Activated CD8-positive, alpha-beta memory T cell treated with anti-CD3 and anti-CD28 coated beads, Interleukin-2, amount 50 U/mL, for 24 hours (primary cell): ENCODE data around the gene TBC1D1.
"Not testable (repeated sequence)": the region's sequence is repeated elsewhere in the genome, so short reads cannot be mapped to it uniquely, and the experiment has no call there.

Experiments
- DNase-seq: peaks from one replicate; pipeline ENCODE4 v3.0.0-alpha.2; 2020; ENCODE audit errors: extremely low read depth

Gene TBC1D1

GRCh38 chr4:37889849-37890800 is 759 bp upstream of the TBC1D1 start:
- DNase-seq = no peak

DNA sequence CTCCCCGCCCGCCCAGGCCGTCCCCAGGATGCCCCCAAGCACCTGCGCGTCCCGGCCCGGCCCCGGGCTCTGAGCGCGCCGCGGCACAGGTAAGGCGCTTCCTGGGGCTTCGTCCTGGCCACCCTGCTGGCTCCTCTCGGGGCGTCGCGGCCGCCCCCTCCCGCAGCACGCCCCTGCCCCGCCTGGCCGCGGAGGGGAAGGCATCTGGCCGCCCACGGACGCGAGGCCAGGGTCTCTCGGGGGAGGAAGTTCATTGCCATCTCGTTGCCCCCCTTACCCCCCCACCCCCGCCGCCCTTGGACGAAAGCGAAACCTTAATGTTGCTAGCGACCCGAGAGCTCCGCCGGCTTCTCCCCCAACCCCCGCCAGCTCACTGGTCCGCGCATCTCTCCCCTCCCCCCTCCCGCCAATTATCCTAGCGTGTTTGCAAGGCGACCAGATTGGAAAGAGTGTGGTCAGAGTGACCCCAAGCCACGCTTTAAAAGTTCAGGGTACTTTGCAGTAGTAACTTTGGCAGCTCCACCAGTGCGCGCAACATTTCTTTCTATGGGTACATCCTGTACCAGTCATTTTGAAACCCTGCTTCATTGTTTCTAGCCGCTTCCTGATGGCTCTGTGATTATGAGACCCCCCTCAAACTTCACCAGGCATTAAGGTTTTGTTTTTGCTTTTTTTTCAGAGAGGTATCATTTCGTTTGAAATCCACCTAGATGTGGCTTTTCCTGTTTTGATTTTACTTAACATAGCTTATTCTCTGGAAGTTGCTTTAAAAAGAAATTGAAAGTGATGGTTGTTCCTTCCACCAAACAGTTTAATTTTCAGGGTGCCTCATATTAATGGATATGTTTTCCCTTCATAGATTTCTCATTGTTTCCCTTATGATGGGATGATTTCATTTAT is 626 bp downstream of the TBC1D1 start:
- DNase-seq = no peak

GRCh38 chr4:37892641-37893040 is 1.8 kb downstream of the TBC1D1 start:
- DNase-seq = no peak

DNA sequence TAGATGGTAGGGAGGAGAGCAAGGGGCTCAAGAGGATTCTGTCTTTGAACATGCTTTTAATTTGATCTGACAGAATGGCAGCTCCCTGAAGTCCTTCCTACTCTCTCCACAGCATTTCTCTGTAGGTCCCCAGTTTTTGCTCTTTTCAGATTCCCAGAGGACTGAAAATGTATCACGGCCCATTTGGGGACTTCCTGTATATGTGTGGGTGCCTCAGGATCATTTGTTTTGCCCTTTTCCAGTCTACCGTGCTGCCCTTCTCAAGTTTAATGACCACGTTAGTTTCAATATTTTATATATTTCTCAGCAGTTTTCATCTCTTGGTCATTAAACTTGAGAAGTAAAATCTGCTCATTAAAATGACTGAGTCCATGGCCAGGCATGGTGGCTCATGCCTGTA is 2.3 kb downstream of the TBC1D1 start:
- DNase-seq = no peak

GRCh38 chr4:37895271-37895670 is 4.4 kb downstream of the TBC1D1 start:
- no peak for DNase-seq

DNA sequence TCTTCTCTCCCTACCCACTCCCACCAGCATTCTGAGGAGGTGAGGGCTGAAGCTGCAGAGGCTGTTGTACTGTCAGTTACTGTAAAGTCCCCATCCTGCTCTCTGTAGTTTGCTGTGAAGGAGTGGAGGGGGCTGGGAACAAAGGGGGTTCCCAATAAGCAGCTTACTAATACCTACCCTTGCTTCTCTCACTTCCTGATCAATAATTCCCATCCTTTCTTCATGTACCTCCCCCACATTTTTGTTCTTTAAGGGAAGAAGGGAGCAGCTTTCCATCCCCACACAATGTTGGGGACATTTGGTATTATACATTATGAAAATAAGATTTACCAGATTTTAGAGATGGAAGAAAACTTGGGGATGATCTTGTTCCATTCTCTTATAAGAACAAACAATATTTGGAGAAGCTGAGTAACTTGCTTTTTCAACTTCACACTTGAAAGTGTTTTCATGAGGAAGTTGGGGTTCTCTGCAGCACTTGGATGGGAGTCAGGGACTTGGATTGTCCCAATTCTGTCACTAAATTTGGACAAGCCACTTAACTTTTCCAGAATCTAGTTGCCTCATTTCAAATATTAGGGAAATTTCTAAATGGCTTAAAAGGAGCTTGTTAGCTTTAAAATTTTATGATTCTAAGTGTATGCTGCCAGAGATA is 5.4 kb downstream of the TBC1D1 start:
- DNase-seq = no peak

DNA sequence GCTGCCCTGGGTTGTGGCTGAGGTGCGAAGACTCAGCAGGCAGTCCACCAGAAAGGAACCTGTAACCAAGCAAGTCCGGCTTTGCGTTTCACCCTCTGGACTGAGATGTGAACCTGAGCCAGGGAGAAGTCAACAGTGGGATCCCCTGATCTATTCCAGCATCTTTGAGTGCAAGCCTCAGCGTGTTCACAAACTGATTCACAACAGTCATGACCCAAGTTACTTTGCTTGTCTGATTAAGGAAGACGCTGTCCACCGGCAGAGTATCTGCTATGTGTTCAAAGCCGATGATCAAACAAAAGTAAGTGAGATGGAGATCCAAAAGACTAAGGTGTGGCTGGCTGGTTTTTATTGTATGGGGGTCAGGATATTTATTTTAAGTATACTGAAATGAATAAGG is 11.3 kb downstream of the TBC1D1 start:
- no peak for DNase-seq

GRCh38 chr4:37902738-37903693 is 12.1 kb downstream of the TBC1D1 start:
- DNase-seq = no peak

DNA sequence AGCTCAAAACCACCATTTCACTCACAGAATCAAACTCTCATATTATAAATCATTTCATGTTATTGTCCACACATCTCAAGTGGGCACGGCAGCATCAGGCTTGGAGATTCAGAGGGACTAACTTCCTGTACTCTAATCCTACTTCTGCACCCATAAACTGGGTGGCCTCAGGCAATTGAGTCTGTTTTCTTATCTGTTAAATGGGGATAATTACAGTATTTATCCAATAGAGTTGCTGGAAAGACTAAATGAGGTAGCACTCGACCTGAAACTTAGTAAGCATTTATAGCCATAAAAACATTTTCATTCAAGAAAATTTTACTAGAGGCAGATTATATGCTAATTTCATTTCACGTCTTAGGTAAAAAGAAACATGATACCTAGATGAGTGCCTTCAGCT is 13.0 kb downstream of the TBC1D1 start:
- DNase-seq = no peak

GRCh38 chr4:37904824-37905223 is 13.9 kb downstream of the TBC1D1 start:
- no peak for DNase-seq

DNA sequence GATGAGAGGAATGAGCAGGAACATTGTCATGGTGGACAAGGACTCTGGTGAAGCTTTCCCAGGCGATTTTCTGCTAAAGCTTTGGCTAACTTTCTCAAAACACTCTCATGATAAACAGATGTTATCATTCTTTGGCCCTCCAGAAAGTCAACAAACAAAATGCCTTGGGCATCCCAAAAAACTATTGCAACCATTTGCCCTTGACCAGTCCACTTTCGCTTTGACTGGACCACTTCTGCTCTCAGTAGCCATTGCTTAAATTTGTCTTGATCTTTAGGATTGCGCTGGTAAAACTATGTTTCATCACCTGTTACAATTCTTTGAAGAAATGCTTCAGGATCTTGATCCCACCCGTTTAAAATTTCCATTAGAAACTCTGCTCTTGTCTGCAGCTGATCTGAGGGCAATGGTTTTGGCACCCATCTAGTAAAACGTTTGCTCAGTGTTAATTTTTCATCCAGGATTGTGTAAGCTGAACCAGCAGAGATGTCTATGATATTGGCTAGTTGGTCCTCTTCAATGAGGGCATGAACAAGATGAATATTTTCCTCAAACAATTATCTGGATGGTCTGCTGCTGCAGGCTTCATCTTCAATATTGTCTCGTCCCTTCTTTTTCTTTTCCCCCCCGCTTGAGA is 14.8 kb downstream of the TBC1D1 start:
- no peak for DNase-seq

DNA sequence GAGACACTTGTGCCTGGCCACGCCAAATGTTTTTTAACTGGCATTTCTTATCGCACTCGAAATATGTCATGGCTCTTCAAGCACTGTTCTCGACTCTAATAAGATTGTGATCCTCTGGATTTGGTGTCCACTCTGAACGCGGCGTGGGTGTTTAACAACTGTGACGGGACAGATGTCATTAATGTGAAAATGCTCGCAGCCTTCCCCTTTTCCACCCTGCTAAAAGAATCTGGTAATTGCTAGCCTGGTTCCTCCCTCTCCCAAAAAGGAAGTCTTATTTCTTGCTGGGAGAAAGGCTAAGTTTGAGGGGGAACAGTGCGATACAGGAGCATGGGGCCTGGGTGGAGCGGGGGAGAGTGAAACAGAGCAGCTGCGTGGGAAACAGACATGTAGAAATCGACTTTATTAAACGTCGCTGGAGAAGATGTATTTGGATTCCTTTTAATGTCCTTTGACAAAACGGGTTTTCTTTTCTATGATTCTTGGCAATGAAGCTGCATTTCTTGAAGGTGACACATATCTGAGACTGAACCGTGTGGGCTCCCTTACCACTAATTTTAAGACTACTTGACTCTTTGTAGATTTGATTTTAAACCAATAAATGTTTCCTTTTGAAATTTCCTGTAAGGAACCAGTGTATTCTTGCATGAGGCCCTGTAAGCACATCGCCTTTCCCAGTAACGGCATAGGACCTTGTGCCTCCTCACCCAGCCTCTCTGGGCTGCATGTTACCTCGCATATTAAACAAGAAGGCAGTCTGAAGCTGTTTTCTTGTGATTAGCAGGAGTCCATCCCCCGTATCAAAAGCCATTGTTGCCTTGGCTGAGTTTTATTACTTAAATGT is 17.8 kb downstream of the TBC1D1 start:
- no peak for DNase-seq

DNA sequence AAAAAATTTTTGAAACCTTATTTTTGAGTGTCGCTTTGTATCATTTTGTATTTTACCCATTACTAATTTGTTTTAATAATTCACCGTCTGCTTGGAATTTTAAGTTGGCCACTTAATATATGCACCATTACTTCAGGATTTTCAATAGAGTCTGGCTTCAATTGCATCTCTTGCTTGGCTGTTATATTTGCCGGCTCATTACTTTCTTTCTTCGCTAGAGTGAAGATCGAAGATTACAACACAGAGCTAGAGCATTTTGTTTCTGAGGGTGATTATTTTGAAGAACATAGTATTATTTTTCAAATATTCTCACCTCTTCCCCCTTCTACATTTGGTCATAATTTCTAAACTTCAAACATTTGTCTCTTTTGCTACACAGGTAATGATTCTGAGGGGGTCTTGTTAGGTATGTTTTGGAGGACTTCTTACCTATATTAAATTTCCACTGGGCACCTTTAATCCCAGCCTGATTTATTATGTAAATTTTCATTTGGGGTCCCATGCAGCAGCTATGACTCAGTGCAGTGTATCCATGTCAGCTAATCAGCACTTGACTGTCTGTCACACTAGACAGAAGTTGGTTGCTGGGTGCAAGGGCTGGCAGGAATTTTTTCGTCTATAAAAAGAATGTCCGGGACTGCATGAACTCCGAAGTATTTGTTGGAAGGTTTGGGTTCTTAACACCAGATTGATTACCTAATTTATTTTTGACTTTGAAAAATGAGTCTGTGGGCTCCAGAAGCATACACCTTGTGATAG is 18.6 kb downstream of the TBC1D1 start:
- no peak for DNase-seq

- no peak for DNase-seq
Observed at GRCh38 chr4:37910091-37910486, 19.2 kb downstream of the TBC1D1 start.

DNA sequence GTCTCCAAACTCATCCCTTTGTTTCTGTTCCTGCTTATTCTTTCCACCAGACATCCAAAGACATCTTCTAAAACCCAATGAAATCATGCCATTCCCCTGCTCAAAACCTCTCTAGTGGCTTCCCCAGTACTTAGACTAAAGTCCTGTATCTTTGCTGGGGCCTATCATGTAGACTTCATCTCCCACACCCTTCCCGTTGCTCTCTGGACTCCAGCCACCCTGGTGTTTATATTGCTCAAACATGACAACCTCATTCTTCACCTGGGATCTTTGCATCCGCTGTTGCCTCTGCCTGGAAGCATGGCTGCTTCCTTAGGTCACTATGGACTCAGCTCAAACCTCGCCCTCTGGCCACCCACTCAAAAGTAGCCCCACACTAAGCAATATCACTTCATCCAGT is 23.7 kb downstream of the TBC1D1 start:
- DNase-seq = no peak

GRCh38 chr4:37917388-37917787 is 26.5 kb downstream of the TBC1D1 start:
- no peak for DNase-seq

- no peak for DNase-seq
Observed at GRCh38 chr4:37918653-37919052, 27.8 kb downstream of the TBC1D1 start.

- DNase-seq = no peak
Observed at GRCh38 chr4:37922328-37922727, 31.4 kb downstream of the TBC1D1 start.

GRCh38 chr4:37923089-37923488 is 32.2 kb downstream of the TBC1D1 start:
- not testable (repeated sequence) for DNase-seq
